ENCODE measurements around the gene UBE2I.
"Not testable (repeated sequence)": the region's sequence is repeated elsewhere in the genome, so short reads cannot be mapped to it uniquely, and the experiment has no call there.

The UBE2I gene

GRCh38 chr16:1277617-1278282 is 31.7 kb upstream of the UBE2I start:
- DNase-seq, result no peak

- no peak for DNase-seq
Observed at GRCh38 chr16:1278477-1278876, 31.0 kb upstream of the UBE2I start.

GRCh38 chr16:1279081-1279944 is 30.1 kb upstream of the UBE2I start:
- DNase-seq, result no peak

GRCh38 chr16:1279945-1280589 is 29.4 kb upstream of the UBE2I start:
- DNase-seq, result no peak

- no peak for DNase-seq
Observed at GRCh38 chr16:1280783-1281182, 28.7 kb upstream of the UBE2I start.

- DNase-seq, result no peak
Observed at GRCh38 chr16:1281517-1281916, 27.9 kb upstream of the UBE2I start.

GRCh38 chr16:1282324-1282973 is 27.0 kb upstream of the UBE2I start:
- DNase-seq, result no peak

- DNase-seq, result no peak
Observed at GRCh38 chr16:1283296-1283695, 26.1 kb upstream of the UBE2I start.

- no peak for DNase-seq
Observed at GRCh38 chr16:1283996-1284616, 25.3 kb upstream of the UBE2I start.

- no peak for DNase-seq
Observed at GRCh38 chr16:1285669-1286512, 23.5 kb upstream of the UBE2I start.

- no peak for DNase-seq
Observed at GRCh38 chr16:1286513-1287094, 22.8 kb upstream of the UBE2I start.

- no peak for DNase-seq
Observed at GRCh38 chr16:1287982-1288670, 21.3 kb upstream of the UBE2I start.

- no peak for DNase-seq
Observed at GRCh38 chr16:1288813-1289476, 20.5 kb upstream of the UBE2I start.

- no peak for DNase-seq
Observed at GRCh38 chr16:1289477-1289866, 20.0 kb upstream of the UBE2I start.

- no peak for DNase-seq
Observed at GRCh38 chr16:1290063-1290501, 19.4 kb upstream of the UBE2I start.

GRCh38 chr16:1290860-1291575 is 18.4 kb upstream of the UBE2I start:
- DNase-seq, result no peak

GRCh38 chr16:1291576-1291974 is 17.9 kb upstream of the UBE2I start:
- no peak for DNase-seq

- DNase-seq, result not testable (repeated sequence)
Observed at GRCh38 chr16:1292208-1292607, 17.2 kb upstream of the UBE2I start.

- not testable (repeated sequence) for DNase-seq
Observed at GRCh38 chr16:1292808-1293207, 16.6 kb upstream of the UBE2I start.
